ENCODE results near the gene MUL1. TPM values are rescaled to one million over a fixed set of nuclear protein-coding genes. Genes with fewer than 3 reads are reported as not detected.

Gene MUL1
- total RNA-seq, 1 donor from 2014 or later: 31.1 TPM

DNA sequence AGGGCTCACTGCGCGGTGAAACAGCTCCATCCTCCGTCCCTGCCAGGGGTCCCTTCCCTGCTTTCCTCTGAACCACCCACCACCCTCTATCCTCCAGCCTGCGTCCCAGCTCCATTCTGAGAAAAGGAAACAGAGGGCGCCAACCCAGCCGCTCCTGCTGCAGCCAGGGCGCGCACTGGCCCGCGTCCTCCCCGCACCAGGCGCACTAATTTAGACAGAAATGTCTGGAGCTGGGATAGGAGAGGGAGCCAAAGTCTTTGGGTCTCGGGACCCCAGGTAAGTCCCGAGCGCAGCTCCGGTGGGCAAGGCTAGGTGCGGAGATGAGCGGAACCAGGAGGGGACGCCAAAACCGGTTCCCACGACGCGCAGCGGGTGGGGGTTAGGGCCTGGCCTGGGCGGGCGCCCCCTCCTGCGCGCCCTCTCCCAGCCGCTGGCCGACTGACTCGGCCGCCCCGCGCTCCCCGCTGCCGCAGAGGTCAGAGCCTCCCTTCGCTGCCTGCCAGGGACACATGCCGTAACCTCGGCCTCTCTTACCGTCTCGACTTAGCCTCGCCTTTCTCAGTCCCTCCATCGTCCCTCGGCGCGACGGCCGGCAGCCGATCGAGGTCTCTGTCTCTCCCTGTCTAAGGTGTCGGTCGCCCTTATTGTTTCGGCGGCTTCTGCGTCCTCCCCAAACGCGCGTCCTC lies 24.0 kb downstream of the MUL1 start:
- Mint-ChIP-seq H3K27me3 (peaks cover 77% of the 10 kb centered on the region), H3K4me1 (ENCODE audit: unreplicated experiment) (peaks cover 25% of the 10 kb centered on the region), H3K36me3 (no peaks in the 10 kb centered on the region), H3K4me3 (peak overlapping the region; percentile 94), H3K9me3 (no peaks in the 10 kb centered on the region), H3K27ac (peak overlapping the region; percentile 87)
- no peak for DNase-seq (ENCODE audit: extremely low spot score, unreplicated experiment)
- TF ChIP-seq, protein P1, sequence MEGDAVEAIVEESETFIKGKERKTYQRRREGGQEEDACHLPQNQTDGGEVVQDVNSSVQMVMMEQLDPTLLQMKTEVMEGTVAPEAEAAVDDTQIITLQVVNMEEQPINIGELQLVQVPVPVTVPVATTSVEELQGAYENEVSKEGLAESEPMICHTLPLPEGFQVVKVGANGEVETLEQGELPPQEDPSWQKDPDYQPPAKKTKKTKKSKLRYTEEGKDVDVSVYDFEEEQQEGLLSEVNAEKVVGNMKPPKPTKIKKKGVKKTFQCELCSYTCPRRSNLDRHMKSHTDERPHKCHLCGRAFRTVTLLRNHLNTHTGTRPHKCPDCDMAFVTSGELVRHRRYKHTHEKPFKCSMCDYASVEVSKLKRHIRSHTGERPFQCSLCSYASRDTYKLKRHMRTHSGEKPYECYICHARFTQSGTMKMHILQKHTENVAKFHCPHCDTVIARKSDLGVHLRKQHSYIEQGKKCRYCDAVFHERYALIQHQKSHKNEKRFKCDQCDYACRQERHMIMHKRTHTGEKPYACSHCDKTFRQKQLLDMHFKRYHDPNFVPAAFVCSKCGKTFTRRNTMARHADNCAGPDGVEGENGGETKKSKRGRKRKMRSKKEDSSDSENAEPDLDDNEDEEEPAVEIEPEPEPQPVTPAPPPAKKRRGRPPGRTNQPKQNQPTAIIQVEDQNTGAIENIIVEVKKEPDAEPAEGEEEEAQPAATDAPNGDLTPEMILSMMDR (conservative IDR thresholded peaks at IDR 0.05): no peak

DNA sequence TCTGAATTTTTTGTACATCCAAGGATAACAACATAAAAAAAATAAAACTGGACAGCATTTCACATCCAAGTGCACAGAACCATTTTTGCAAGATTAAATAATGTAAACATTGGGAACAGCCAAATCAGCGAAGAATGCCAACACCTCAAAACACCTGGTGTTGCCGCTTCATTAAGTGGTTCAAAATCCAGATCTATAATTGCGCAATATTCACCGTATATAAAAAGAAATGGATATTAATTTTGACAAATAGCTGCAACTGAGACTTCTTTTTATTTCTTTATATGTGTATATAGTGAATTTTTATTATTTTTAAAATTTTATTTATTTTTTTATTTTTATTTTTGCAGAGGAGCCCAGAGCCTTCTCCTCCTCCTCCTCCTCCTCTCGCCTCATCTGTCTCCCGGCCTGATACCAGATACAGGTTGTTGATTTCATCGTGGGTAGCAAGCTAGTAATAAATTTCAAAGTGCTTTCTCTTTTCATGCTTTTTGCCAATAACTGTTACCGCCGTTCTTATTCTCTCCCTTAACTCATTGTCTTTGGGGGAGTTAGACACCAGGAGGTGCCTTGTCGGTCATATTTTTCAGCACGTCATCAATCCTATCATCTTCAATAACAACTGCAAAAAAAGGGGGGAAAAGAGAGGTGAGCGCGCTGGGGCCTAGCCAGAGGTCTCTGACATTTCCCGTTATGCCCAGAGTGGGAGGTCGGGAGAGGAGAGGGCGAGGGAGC lies 24.7 kb downstream of the MUL1 start:
- Mint-ChIP-seq H3K4me3 (peak overlapping the region; percentile 94), H3K9me3 (no peaks in the 10 kb centered on the region), H3K36me3 (no peaks in the 10 kb centered on the region), H3K4me1 (ENCODE audit: unreplicated experiment) (peaks cover 26% of the 10 kb centered on the region), H3K27me3 (peaks cover 73% of the 10 kb centered on the region), H3K27ac (peak overlapping the region; percentile 87)
- TF ChIP-seq, protein P1 (conservative IDR thresholded peaks at IDR 0.05): no peak
- DNase-seq (ENCODE audit: extremely low spot score, unreplicated experiment): no peak

DNA sequence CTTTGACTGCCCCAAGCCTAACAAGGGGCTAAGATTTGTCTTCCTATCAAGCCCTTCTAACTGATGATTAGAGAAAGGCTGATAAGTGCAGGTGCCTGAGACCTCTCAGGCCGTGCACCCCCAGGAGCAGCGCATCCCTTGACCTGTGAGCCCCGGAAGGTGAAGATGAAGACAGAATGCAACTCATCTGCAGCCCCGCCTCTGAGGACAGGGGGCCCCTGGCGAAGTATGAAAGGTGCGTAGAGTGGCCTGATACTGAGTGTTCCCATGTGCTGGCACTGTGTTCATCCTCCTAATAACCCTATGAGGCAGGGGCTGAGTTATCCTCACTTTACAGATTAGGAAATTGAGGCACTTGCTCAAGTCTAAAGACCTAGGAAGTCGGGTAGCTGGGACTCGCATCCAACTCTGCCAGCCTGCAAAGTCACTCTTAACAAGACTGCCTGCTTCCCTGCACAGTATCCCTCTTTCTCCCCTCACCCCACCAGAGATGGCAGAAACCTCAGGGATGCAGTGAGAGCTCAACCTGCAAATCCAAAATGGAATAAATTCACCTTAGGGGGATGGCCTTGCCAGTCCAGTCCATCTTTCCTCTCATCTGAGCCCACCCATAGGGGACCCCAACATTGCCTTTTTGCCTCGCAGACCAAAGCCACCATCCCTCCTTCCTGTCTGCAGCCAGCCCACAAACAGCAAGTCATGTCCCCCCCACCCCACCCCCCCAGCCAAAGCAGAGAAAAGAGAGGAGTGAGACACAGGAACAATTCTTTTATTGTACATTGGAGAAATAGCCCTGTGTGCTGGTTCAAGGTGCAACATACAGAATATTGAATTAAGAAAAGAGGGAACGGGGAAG lies 26.1 kb downstream of the MUL1 start:
- TF ChIP-seq, protein P1 (conservative IDR thresholded peaks at IDR 0.05): no peak
- DNase-seq (ENCODE audit: extremely low spot score, unreplicated experiment): no peak
- no peaks in the 10 kb centered on the region for H3K36me3 Mint-ChIP-seq
- peak overlapping the region; percentile 70 for H3K4me3 Mint-ChIP-seq
- no peaks in the 10 kb centered on the region for H3K9me3 Mint-ChIP-seq
- H3K27me3 Mint-ChIP-seq: peaks cover 64% of the 10 kb centered on the region
- H3K4me1 Mint-ChIP-seq (ENCODE audit: unreplicated experiment): peaks cover 32% of the 10 kb centered on the region
- H3K27ac Mint-ChIP-seq: peak overlapping the region; percentile 82

- Mint-ChIP-seq H3K4me3 (peak overlapping the region; percentile 31), H3K9me3 (no peaks in the 10 kb centered on the region), H3K4me1 (ENCODE audit: unreplicated experiment) (peaks cover 35% of the 10 kb centered on the region), H3K36me3 (no peaks in the 10 kb centered on the region), H3K27ac (peak overlapping the region; percentile 82), H3K27me3 (peaks cover 67% of the 10 kb centered on the region)
- TF ChIP-seq, protein P1 (conservative IDR thresholded peaks at IDR 0.05): no peak
- no peak for DNase-seq (ENCODE audit: extremely low spot score, unreplicated experiment)
These were observed 26.9 kb downstream of the MUL1 start for GRCh38 chr1:20480951-20481617.

All from type B pancreatic cell (in vitro differentiated cells).